ENCODE measurements around the gene ABLIM1.

Gene ABLIM1

GRCh38 chr10:114458216-114458920 is 199.7 kb downstream of the ABLIM1 start:
- DNase-seq (ENCODE audit: low read depth), result no peak

- no peak for DNase-seq (ENCODE audit: low read depth)
These were observed 204.5 kb downstream of the ABLIM1 start for GRCh38 chr10:114453576-114453975.

- DNase-seq (ENCODE audit: low read depth), result no peak
These were observed 209.2 kb downstream of the ABLIM1 start for GRCh38 chr10:114448897-114449296.

- DNase-seq (ENCODE audit: low read depth), result no peak
These were observed 212.7 kb downstream of the ABLIM1 start for GRCh38 chr10:114445332-114445731.

- no peak for DNase-seq (ENCODE audit: low read depth)
These were observed 213.3 kb downstream of the ABLIM1 start for GRCh38 chr10:114444819-114445218.

GRCh38 chr10:114442091-114442630 is 215.9 kb downstream of the ABLIM1 start:
- DNase-seq (ENCODE audit: low read depth), result no peak

GRCh38 chr10:114441107-114441506 is 217.0 kb downstream of the ABLIM1 start:
- no peak for DNase-seq (ENCODE audit: low read depth)

- DNase-seq (ENCODE audit: low read depth), result no peak
These were observed 220.4 kb downstream of the ABLIM1 start for GRCh38 chr10:114437473-114438292.

- no peak for DNase-seq (ENCODE audit: low read depth)
These were observed 221.1 kb downstream of the ABLIM1 start for GRCh38 chr10:114436941-114437340.

GRCh38 chr10:114432566-114433093 is 225.4 kb downstream of the ABLIM1 start:
- no peak for DNase-seq (ENCODE audit: low read depth)

- no peak for DNase-seq (ENCODE audit: low read depth)
These were observed 226.5 kb downstream of the ABLIM1 start for GRCh38 chr10:114431414-114432135.

GRCh38 chr10:114430688-114431413 is 227.2 kb downstream of the ABLIM1 start:
- DNase-seq (ENCODE audit: low read depth), result no peak

GRCh38 chr10:114429581-114430335 is 228.3 kb downstream of the ABLIM1 start:
- DNase-seq (ENCODE audit: low read depth), result no peak

GRCh38 chr10:114427124-114427852 is 230.8 kb downstream of the ABLIM1 start:
- no peak for DNase-seq (ENCODE audit: low read depth)

- DNase-seq (ENCODE audit: low read depth), result no peak
These were observed 231.6 kb downstream of the ABLIM1 start for GRCh38 chr10:114426476-114426875.

- DNase-seq (ENCODE audit: low read depth), result no peak
These were observed 237.1 kb downstream of the ABLIM1 start for GRCh38 chr10:114420811-114421485.

- no peak for DNase-seq (ENCODE audit: low read depth)
These were observed 240.0 kb downstream of the ABLIM1 start for GRCh38 chr10:114418109-114418508.

- no peak for DNase-seq (ENCODE audit: low read depth)
These were observed 244.9 kb downstream of the ABLIM1 start for GRCh38 chr10:114412907-114413797.
